Ecto neural progenitor cell (in vitro differentiated cells): ENCODE results near the gene CTNND1.
A peak's percentile ranks its signal among the peaks of the same experiment; 100 is the strongest.

ENCODE experiments used
- DNase-seq: peaks from one replicate; pipeline ENCODE4 v3.0.0-alpha.2; 2018; ENCODE audit warnings: low spot score

CTNND1 gene

GRCh38 chr11:57764021-57764420 is 2.4 kb downstream of the CTNND1 start:
- no peak for DNase-seq

DNA sequence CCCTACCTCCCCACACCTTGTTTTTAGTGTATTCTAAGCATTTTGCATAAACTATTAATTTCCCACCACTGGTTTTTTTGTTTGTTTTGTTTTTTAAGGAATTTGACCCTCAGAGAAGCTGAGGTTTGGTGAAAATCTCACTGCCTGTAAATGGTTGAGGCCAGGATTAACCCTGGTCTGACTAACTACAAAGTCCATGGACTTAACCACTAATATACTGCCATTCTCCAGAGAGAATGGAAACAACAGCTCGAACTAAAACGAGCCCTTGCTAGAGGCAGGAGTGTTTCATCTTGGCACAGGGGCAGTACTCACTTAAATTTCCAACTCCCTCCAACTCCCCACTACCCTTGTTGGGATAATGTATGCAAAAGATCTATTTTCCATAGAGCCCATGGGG is 3.0 kb downstream of the CTNND1 start:
- no peak for DNase-seq

DNA sequence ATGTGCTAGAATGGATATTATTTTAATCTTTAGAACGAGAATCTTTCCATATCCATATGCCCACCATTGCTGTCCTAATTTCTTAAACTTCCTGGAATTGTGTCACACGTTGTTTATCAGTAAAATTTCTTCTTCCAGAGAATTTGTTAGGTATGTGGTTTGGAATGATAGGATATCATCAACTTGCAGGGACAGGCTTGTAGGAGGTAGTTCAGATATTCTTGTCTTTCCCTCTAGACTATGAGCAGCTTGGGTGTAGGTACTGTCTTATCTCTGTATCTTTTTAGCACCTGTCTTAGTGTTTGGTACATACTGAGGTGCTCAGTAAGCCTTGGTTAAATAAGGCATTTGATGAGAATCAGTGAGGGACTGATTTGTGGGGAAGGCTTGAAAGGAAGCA is 3.4 kb downstream of the CTNND1 start:
- no peak for DNase-seq

- DNase-seq = no peak
Observed at GRCh38 chr11:57770793-57771192, 9.2 kb downstream of the CTNND1 start.

GRCh38 chr11:57771365-57771764 is 9.8 kb downstream of the CTNND1 start:
- DNase-seq = no peak

DNA sequence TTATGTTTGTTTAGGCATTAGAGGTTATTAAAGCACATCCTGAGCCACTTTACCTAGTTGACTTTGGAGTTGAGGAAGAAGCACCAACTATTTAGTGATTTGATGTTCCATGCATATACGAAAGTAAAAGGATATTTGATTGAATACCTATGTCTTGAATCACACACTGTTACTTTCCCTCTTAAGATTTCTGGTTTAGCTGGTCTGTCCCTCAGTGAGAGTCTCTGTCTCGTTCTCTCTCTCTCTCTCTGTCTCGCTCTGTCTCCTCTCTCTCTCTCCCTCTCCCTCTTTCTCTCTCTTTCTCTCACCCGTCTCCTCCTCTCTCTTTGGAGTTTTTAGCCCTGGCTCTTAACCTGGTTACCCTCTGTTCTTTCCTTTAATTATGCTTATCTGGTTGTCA is 11.0 kb downstream of the CTNND1 start:
- DNase-seq = no peak

- no peak for DNase-seq
Observed at GRCh38 chr11:57773026-57773598, 11.5 kb downstream of the CTNND1 start.

DNA sequence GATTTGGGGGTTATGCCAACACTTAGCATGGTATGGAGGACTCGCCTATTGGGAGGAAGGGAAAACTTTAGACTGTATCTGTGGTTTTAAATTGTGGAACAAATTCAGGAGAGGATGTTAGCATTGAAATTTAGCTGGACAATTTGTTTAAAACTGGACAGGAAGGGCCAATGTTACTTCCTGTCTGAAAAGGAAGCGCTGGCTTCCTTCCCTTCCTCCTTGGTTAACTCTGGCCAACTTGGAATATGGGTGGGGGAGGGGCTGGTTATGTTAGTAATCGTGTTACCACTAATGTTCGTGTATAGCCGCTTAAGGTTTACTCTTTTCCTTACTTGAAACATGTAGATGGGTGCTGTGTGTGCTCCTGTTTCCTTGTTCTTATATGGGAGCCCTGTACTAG is 13.9 kb downstream of the CTNND1 start:
- DNase-seq = no peak

DNA sequence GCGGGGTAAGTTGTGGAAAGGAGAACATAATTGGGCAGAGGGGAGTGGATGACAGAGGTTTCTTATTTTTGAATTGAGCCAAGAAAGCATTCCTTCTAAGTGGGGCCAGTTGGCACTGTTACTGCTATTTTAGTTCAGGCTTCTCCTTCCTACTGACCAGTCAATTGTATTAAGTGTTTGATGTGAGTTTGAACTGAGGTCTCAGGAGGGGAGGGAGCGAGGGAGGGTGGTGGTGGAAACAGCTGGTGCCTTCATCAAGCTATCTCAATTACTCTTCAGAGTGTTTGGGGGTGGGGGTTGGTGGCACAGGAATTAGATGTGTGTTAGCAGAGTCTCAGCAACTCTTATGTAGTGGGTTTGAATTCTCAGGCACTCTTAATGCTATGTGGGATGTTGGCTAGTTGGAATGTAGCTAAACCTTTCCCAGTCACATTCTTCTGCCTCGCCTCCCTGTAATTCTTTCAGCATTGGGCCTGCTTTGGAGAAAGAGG is 14.5 kb downstream of the CTNND1 start:
- DNase-seq = no peak

DNA sequence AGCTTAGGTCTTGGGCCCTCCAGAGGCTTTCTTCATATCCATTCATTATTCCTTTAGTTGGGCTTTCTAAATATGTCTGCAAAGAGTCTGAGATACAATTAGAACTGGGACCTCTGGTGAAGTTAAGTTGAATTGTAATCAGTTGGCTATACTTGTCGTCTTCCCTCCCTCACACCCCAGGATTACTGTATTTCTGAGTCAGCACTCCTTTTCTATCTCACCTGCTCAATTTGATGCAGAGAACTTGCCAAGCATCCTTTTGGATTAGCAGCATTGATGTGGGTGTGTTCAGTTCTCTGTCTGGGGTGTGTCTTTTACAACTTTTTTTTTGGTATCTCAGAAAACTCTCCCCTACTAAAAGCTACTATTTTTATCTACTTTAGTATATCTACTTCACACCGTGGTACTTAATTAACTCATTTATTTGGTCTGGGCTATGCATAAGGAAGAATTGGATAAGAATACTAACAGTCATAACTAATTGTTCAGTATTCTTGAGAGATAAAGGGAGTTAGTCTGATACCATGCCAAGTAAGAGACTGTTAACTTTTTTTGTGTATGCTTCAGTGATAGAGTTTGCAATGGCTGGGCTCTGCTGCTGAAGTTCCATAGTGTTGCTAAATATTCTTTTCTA is 15.1 kb downstream of the CTNND1 start:
- no peak for DNase-seq

GRCh38 chr11:57777969-57778317 is 16.3 kb downstream of the CTNND1 start:
- DNase-seq = no peak

- DNase-seq = peak; percentile 84
Observed at GRCh38 chr11:57778318-57779037, 16.9 kb downstream of the CTNND1 start.

- DNase-seq = no peak
Observed at GRCh38 chr11:57779276-57779675, 17.7 kb downstream of the CTNND1 start.

GRCh38 chr11:57781529-57781943 is 19.9 kb downstream of the CTNND1 start:
- peak; percentile 61 for DNase-seq

DNA sequence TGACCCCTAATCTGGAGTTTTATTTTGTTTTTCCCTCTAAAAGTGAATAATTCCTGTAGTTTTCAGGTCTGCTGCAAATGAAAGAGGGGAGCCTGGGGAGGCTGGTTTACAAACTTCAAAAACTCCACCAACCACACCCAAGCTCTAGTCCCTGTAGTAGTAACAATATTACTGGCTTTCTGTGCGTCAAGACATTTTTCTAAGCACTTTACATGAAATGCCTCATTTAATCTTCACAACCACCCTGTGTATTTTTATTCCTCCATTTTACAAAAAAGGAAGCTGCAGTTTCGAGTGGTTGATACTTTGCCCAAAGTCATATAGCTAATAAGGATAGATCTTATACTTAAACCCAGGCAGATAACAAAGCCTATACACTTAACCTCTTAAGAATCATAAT is 23.5 kb downstream of the CTNND1 start:
- no peak for DNase-seq

DNA sequence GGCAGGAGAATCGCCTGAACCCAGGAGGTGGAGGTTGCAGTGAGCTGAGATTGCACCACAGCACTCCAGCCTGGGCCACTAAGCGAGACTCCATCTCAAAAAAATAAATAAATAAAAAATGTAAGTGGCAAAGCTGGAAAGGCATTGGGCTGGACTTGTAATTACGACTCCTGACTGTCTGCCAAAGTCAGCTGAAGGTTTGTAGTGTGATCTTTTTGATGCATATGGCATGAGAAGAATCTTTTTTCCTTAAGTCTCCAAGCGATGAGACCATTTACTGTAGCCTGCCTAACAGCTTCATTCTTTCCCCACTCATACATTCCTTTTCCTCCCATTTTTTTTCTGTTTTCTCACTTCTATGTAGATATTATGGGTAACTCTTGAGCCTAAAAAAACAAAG is 24.8 kb downstream of the CTNND1 start:
- DNase-seq = no peak

- no peak for DNase-seq
Observed at GRCh38 chr11:57787006-57787604, 25.5 kb downstream of the CTNND1 start.

DNA sequence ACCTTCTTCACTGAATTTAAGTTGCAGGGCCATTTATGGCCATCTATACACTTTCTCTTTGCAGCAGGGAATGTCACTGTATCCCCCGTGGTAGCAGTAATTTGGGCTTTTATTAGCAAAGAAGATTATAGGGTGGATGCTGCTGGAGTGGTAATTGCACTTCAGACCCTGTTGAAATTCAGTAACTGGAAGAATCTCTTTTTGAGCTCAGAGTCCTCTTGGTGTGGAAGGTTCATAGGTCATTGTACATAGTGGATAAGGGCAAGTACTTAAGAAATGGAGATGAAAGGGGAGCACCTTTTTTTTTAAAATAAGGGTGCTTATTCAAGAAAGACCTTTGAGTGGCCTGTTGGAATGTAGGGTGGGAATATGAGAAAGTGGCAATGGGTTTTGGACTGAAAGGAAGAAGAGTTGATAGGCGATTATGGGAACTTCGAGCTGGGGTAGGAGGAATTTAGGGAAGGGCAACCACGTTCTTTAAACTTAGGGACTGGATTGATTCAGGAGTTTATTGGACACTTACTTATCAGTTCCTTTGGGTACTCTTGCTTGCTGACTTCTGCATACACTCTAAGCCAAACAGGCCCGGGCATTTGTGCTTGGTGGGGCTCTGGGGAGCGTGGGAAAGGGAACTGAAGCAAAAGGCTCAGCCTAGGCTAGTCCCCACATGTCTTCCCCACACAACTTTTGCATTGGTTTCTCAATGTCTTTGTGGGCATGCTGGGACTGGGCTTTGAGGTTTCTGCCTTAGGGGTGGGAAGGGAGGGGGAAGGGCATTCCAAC is 26.5 kb downstream of the CTNND1 start:
- peak; percentile 56 for DNase-seq

- DNase-seq = no peak
Observed at GRCh38 chr11:57788703-57789088, 27.1 kb downstream of the CTNND1 start.

DNA sequence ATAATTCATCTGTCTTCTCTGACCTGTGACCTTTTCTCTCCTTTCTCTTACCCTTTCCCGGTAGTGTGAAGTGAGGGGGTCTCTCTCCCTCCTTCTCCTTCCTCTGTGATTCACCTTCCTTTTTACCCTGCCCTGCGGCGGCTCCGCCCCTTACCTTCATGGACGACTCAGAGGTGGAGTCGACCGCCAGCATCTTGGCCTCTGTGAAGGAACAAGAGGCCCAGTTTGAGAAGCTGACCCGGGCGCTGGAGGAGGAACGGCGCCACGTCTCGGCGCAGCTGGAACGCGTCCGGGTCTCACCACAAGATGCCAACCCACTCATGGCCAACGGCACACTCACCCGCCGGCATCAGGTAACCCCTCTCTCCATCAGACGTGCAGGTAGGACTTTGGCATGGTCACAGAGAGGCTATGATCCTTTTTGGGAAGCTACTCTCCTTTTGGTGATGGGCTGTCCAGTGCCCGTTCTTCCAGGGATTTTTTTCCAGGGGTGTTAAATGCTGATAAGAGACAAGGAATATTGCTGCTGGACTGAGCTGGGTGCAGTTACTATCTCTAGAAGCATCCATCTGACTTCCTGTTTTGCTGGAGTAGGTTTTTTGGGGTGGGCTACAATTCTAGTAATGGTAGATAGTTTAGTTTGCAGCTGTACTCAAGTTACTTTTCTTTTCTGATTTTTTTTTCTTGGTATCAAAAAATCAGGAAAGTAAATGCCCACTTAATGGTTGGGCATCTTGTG is 29.9 kb downstream of the CTNND1 start:
- DNase-seq = no peak

GRCh38 chr11:57792060-57792541 is 30.5 kb downstream of the CTNND1 start:
- DNase-seq = no peak
